ENCODE measurements around the gene SP6.

GRCh38 chr17:47878203-47879027, 27.5 kb upstream of the SP6 start:
- TF ChIP-seq CTCF (IDR thresholded peaks at IDR 0.05) (no peak), POLR2AphosphoS5 (IDR thresholded peaks at IDR 0.05) (no peak), POLR2A (IDR thresholded peaks at IDR 0.05) (no peak)
